NCI-H128 (cell line): ENCODE data around the gene OLIG3.

Experiments used
- DNase-seq: peaks from one replicate; lab custom pipeline; 2025; ENCODE audit not compliant: unreplicated experiment; lab: John Stamatoyannopoulos, UW

Gene OLIG3

GRCh38 chr6:137496368-137496767 lies 2.2 kb upstream of the OLIG3 start:
- no peak for DNase-seq

GRCh38 chr6:137495703-137496336 lies 1.6 kb upstream of the OLIG3 start:
- DNase-seq: no peak

GRCh38 chr6:137494988-137495702 lies 951 bp upstream of the OLIG3 start:
- no peak for DNase-seq

DNA sequence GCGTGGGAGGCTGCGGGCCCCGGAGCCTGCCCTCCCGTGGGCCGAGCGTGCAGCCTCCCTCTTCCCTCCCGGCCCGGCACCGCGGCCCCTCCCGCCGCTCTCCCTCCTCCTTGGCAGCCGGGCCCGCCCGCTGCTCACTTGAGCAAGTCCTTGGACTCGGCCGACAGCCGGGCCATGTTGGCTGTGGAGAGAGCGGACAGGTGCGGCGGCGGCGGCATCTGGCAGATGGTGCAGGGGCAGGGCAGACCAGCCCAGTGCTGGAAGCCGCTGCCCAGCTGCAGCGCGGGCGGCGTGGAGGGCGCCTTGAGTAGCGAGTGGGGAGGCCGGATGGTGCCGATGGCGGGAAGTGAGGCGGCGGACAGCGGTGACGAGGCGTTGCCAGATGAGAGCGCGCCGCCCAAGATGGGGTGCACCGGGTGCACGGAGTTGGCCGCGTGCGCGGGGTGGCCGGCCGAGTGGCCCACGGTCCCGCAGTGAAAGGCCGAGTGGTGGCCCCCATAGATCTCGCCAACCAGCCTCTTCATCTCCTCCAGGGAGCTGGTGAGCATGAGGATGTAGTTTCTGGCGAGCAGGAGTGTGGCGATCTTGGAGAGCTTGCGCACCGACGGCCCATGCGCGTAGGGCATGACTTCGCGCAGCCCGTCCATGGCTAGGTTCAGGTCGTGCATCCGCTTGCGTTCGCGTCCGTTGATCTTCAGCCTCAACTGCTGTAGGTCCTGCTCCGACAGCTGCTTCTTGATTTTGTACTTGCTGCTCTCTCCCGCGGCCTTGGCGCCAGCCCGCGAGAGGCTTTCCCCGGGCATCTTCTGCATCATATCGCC lies 766 bp downstream of the OLIG3 start:
- DNase-seq: no peak

DNA sequence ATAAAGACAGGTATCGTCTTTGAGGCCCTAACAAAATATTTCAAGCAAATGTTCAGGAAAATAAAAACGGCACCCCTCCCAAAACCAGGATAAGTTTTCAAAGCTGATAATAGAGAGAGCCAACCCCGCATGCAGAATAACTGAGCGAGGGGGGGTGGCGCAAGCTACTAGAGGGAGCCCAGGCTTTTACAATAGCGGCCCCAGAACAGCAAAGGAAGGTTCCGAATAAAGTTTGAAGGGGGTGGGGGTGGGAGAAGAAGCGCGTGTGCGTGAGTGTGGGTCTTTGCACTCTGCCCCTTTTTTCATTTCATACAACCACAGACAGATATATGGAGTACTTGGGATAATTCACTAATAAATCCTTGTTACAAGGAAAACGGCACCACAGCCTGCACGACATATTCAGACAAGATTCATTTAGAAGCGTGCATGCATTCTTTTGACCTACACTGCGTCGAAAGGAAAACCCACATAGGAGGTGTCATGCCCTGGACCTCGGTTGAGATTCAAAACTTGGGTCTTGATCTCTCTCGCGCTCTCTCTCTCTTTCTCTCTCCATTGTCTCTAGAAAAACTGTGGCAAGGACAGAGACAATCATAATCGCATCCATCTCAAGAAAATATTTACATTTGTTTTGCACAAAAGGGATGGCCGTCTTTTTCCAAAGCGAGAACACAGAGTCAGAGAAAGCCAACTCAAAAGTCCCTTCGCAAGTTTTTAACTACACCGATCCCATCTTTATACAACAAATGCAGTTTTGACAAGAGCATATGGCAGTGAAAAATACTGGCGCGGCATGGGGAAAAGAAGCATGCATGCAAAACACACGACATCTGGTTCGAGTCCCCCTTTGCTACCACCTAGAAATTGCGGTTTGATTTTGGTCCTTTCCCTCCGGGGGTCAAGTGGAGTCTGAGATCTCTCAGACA lies 1.6 kb downstream of the OLIG3 start:
- no peak for DNase-seq

- no peak for DNase-seq
Observed at GRCh38 chr6:137491478-137491877, 2.7 kb downstream of the OLIG3 start.

DNA sequence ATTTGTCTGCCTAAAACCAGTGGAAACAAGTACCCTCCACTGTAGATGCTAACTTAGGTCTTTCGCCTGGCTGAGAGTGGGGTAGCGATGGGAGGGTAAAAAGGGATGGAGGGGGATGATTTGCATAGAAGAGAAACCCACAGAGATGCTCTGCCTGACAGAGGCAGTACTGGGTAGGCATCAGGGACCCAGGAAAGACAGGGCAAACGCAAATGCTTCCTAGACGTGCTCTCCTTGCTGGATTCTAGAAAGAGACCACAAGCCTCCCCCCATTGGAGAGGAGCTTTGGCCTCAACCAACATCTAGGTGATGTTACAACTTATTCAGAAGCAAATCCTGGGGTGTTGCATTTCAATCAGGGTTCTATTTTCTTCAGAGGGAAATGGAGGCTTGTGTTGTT lies 3.2 kb downstream of the OLIG3 start:
- DNase-seq: no peak

DNA sequence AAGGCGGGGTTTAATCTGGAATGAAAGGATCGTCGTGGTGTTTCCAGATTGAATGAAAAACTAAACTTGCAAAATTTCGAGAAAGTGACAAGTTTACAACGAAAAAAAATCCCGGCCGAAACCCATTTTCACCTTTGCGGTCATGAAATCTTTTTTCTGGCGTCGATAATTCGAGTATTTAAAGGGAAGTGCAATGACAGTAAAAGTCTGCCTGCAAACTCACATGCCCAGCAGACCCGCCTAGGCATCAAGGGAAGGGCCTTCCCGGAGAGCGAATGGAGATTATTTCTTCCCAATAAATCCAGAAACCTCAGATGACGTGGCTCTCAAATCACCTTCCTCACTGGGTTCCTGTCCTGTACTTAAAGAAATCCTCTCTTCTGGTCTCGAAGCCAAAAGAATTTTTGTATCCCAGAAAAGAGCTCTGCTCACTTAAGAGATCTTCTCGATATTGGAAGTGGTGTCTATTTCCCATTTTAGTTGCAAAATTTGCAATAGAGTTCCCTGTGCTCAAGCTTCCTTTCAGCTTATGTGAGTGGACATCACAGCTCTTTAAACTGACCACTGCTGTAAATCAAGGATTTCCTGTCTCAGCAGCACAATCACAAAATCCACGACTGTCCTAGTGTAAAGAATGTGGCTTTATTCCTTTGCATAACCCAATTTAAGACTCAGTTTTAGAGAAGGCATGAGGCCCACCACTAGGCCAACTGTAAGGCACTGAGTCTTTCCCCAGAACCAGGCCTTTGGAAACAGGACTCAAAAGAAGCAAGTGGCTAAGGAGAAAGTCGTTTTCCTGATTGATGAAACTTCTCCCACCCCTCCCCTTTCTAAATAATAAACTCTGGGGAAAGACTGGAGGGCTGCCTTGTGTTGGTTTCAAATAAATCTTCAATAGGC lies 3.9 kb downstream of the OLIG3 start:
- DNase-seq: no peak

- DNase-seq: no peak
Observed at GRCh38 chr6:137489046-137490005, 4.9 kb downstream of the OLIG3 start.

- no peak for DNase-seq
Observed at GRCh38 chr6:137488150-137489045, 5.8 kb downstream of the OLIG3 start.

DNA sequence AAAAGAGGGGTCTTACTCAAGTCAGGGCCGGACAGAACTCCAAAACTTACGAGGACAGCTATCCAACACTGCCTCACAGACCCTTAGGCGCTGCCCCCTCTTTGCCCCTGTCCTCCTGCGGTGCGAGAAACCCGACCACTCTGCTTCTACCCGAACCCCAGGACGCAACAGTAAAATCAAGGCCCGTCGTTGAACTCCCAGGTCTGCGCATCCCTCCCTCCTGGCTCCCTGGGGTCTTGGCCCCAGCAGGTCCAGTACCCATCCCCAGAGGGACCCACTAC lies 6.4 kb downstream of the OLIG3 start:
- no peak for DNase-seq

- no peak for DNase-seq
Observed at GRCh38 chr6:137487181-137487868, 6.9 kb downstream of the OLIG3 start.

GRCh38 chr6:137486416-137486815 lies 7.8 kb downstream of the OLIG3 start:
- no peak for DNase-seq

GRCh38 chr6:137480431-137480830 lies 13.8 kb downstream of the OLIG3 start:
- DNase-seq: no peak

DNA sequence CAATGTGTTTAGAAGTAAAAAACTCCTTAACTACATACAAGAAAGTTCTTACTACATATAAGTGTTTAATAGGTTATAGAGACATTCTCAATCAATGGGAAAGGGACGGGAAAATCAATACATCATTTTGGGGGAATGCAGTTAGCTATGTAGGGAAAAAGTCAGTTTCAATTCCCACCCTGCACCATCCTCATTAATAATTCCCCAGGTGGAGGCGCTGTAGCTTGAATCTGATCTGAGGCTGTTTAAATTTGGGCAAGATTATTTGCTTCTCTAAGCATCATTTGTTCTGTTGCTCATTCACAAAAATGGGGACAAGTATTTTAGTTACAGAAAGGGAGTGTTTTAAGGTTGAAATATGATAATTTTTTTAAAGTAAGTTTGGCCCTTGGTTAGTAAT lies 19.1 kb downstream of the OLIG3 start:
- DNase-seq: no peak

- DNase-seq: no peak
Observed at GRCh38 chr6:137473598-137473997, 20.6 kb downstream of the OLIG3 start.

DNA sequence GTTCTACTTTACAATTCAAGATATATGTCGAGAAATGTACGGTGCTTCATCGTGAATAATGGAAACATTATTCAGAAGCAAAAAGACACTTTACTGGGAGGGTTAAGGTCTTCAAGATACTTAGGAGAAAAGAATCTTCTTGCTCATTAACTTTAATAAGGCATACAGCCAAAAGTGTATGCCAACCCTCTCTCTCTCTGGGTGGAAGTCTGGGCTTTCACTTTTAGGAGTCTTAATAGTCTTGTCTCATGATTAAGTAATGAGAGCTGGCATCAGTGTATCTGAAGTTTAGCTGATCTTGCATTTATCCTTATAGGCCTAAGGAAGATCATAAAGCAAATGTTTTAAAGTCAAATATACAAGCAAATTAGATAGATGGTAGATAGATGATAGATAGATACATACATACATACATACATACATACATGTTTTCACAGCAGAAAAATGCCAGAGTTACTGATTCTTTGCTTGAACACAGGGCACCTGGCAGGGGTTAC lies 21.5 kb downstream of the OLIG3 start:
- no peak for DNase-seq
